ENCODE results near the gene ZNHIT2.

The ZNHIT2 gene

DNA sequence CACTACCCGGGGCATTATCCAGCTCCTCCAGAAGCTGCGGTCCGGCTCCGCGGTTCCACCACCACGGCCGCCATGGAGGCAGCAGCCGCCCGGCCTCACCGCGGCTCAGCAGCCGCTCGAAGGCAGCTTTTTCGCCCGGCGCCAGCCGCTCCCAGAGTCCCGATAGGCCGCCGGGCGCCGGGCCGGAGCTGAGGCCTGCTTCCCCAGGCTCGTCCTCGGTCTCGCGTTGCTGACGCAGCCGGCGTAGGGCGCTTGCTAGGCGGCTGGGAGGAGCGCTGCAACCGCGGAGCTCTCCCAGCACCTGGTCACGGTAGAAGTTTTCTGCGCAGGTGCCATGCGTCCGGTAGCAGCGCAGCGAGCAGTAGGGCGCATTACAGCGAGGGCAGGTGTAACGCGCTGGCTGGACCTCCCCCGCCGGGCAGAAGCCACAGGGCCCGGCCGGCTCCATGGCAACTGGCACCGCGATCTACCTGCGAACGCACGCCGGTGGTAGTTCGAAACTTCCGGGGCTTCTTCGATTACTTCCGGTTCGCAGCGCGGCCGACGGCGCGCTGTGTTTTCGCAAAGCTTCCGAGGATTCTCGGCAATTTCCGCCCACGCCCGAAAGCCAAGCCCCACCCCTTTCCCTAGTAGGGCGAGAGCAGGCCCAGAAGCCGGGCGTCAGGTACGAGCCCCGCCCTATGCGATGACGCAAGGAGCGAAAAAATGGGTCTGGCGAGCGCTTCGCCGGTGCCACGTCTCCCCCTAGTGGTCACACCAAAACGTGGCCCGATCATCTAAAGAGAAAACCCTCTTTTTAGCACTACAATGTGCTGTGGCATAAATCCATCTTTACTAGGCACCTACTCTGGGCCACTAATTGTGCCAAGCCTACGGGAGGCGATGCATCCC is at the start of gene ZNHIT2:
TSS of gene ZNHIT2 (minus strand) at position 496 of the 891 bp plus-strand sequence. CDS start at position 448, 48 bp downstream.
- TF ChIP-seq, protein P1, sequence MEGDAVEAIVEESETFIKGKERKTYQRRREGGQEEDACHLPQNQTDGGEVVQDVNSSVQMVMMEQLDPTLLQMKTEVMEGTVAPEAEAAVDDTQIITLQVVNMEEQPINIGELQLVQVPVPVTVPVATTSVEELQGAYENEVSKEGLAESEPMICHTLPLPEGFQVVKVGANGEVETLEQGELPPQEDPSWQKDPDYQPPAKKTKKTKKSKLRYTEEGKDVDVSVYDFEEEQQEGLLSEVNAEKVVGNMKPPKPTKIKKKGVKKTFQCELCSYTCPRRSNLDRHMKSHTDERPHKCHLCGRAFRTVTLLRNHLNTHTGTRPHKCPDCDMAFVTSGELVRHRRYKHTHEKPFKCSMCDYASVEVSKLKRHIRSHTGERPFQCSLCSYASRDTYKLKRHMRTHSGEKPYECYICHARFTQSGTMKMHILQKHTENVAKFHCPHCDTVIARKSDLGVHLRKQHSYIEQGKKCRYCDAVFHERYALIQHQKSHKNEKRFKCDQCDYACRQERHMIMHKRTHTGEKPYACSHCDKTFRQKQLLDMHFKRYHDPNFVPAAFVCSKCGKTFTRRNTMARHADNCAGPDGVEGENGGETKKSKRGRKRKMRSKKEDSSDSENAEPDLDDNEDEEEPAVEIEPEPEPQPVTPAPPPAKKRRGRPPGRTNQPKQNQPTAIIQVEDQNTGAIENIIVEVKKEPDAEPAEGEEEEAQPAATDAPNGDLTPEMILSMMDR (IDR thresholded peaks at IDR 0.05; ENCODE audit: low read depth, low read length, missing control alignments): peak; percentile 92
- peak; percentile 97 for DNase-seq (ENCODE audit: low read depth)
- in situ Hi-C loops (cut with HindIII; ENCODE audit: low sequenced_read_pairs): no loop called here
- H3K4me3 ChIP-seq (ENCODE audit: low read depth, low read length): peak within 1 kb of the TSS; percentile 85

DNA sequence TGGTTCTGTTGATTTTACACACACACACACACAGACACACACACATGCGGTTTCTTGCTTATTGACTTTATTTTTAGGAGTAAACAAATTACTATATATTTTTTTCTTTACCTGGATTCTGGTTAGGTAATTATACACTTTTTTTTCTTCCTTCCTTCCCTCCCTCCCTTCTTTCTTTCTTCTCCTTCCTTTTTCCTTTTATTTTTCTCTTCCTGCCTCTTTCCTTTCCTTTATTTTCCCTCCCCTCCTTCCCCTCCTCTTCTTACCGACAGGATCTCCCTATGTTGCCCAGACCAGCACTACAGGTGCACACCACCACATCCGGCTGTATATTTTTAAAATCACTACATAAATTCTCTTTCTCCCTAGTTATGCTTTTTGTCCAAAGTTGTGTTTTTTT is 49.4 kb upstream of the ZNHIT2 start:
- in situ Hi-C loops (cut with HindIII; ENCODE audit: low sequenced_read_pairs): no loop called here
- TF ChIP-seq, protein P1 (IDR thresholded peaks at IDR 0.05; ENCODE audit: low read depth, low read length, missing control alignments): no peak
- no peak for DNase-seq (ENCODE audit: low read depth)
- H3K4me3 ChIP-seq (ENCODE audit: low read depth, low read length): no peak overlapping the region

DNA sequence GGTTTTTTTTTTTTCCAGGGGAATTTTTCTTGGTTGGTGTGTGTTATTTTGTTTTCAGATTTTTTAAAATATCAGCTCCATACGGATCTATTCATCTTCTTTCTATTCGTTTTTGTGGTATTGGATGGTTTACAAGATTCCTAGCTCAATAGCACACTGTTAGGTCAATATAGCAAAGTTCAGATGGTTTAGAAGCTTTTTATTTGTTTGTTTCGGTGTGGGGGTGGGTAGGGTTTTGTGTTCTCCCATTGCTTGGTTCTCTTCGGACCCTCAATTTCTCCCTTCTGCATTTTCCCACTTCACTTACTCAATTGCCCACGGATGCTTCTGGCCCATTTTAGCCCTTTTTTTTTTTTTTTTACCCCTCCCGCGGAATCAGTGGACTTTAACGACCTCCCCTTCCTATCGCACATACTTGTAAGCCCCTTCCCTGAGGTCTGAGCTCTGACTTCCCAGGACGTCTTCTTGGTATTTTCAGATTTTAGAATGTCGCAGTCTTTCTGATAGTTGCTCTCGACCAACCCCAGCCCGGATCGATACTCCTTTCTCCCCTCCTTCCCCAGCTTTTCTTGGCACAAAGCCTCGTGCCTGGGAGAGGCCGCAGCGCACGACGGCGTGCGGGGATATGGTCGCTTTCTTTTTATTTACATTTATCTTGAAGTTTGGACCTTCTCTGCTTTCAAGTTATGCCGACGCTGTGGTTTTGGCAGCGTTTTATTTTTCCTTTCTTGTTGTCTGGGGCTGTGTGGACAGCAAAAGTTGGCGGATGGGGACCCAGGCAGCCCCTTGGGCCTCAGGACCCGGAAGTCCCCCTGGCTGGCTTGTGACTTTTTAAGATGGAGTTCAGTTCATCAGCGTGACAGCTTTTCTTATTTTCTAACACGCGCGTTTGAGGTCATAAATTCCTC is 48.2 kb upstream of the ZNHIT2 start:
- in situ Hi-C loops (cut with HindIII; ENCODE audit: low sequenced_read_pairs): no loop called here
- TF ChIP-seq, protein P1 (IDR thresholded peaks at IDR 0.05; ENCODE audit: low read depth, low read length, missing control alignments): no peak
- no peak overlapping the region for H3K4me3 ChIP-seq (ENCODE audit: low read depth, low read length)
- no peak for DNase-seq (ENCODE audit: low read depth)

DNA sequence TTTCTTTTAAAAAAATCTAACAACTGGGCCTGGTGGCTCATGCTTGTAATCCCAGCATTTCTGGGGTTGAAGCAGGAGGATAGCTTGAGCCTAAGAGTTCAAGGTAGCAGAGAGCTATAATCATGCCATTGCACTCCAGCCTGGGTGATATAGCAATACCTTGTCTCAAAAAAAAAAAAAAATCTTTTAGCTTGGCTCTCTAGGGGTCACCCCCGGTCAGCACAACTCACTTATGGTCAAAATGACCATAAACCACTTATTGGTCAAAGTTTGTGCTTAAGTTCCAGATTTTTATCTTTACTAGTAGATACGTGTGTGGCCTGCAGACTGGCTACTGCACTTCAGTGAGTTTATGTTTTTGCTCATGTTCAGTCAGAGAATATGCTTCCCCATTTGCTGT is 46.2 kb upstream of the ZNHIT2 start:
- TF ChIP-seq, protein P1 (IDR thresholded peaks at IDR 0.05; ENCODE audit: low read depth, low read length, missing control alignments): no peak
- H3K4me3 ChIP-seq (ENCODE audit: low read depth, low read length): no peak overlapping the region
- in situ Hi-C loops (cut with HindIII; ENCODE audit: low sequenced_read_pairs): no loop called here
- DNase-seq (ENCODE audit: low read depth): no peak

DNA sequence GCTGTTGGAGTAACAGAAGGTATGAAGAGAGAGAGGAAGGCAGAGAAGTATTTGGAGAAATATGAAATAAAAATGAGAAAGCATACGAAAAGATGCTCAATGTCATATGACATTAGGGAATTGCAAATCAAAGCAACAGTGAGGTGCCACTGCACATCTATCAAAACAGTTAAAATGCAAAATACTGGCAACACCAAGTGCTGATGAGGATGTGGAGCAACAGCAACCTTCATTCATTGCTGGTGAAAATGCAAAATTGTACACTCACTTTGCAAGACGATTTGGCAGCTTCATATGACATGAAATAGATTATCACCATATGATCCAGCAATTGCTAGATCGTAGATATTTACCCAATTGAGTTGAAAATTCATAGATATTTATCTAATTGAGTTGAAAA is 43.1 kb upstream of the ZNHIT2 start:
- TF ChIP-seq, protein P1 (IDR thresholded peaks at IDR 0.05; ENCODE audit: low read depth, low read length, missing control alignments): no peak
- DNase-seq (ENCODE audit: low read depth): no peak
- no peak overlapping the region for H3K4me3 ChIP-seq (ENCODE audit: low read depth, low read length)
- in situ Hi-C loops (cut with HindIII; ENCODE audit: low sequenced_read_pairs): no loop called here

DNA sequence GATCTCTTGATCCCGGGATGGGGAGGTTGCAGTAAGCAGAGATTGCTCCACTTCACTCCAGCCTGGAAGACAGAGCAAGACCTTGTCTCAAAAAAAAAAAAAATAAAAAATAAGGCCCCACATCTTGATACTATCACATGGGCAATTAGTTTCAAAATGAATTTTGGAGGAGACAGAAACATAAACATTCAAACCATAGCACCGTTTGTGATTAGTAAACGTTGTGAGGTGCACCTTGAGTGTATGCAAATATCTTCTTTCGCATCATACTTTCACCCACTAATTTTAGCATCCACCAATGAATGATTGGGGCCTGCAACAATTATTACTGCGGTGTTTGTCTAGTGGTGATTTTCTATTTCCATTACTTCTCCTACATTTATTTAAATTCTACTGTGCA is 41.5 kb upstream of the ZNHIT2 start:
- TF ChIP-seq, protein P1 (IDR thresholded peaks at IDR 0.05; ENCODE audit: low read depth, low read length, missing control alignments): no peak
- no peak overlapping the region for H3K4me3 ChIP-seq (ENCODE audit: low read depth, low read length)
- in situ Hi-C loops (cut with HindIII; ENCODE audit: low sequenced_read_pairs): no loop called here
- DNase-seq (ENCODE audit: low read depth): no peak

All from astrocyte of the cerebellum (primary cell).